Activated CD8-positive, alpha-beta memory T cell treated with anti-CD3 and anti-CD28 coated beads, Interleukin-2, amount 50 U/mL, for 4 hours (primary cell): ENCODE results near the gene CD93.

ENCODE experiments used
- DNase-seq: peaks from one replicate; pipeline ENCODE4 v3.0.0-alpha.2; 2020

Gene CD93

DNA sequence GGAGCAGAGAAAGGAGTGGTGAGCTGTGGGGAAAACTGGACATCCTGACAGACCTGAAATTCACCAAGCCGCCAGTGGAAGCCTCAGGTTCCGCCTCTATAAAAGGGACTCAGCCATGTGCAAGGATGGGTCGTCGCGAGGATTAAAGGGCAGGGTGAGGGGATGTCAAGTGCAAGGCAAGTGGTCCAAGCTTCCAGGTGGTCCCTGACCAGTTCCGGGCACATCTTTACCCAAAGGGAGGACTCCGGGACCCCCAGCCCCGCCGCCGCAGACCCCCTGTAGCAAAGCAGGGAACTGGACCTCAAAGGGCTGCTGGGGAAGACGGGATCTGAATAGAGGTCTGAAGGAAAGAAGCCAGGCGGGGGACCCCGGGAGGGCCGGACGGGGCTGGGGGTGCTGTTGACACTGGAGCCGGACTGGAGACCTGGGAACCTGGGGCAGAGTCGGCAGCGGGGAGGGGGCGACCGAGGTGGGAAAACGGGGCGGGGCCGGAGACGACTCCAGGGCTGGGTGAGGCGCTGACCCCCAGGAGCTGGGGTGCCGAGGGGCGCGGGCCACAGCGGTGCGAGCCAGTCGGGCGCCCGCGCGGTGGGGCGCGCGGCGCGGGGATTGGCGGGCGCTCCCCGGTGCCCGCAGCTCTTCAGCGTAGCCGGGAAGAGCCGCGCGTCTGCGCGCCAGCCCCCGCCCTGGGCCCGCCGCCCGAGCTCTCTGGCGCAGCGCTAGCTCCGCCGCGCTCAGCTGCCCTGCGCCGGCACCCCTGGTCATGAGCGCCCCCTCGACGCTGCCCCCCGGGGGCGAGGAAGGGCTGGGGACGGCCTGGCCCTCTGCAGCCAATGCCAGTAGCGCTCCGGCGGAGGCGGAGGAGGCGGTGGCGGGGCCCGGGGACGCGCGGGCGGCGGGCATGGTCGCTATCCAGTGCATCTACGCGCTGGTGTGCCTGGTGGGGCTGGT lies 51.1 kb downstream of the CD93 start, which contains the start of gene SSTR4:
Gene SSTR4, plus strand, starts transcription at position 592 of the 951 bp plus-strand sequence. Its CDS starts 172 bp downstream, at position 764.
- no peak for DNase-seq

DNA sequence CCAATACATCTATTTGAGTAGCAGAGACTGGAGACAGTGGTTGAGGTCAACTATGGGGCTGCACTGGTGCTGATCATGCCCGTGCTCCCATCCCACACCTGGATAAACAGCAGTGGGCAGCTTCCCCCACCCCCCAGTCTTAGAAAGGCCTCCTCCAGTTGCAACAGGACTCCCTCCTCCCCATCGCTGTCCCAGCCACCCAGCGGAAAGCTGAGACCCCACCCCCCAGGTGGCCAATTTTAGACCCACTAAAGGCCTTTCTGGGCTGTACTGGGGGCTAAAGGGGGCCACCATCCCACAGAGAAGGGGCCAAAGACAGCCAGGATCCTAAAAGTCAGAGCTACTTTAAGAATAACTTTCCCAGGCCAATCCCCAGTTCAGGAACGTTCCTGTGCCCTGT lies 52.2 kb downstream of the CD93 start:
- no peak for DNase-seq

DNA sequence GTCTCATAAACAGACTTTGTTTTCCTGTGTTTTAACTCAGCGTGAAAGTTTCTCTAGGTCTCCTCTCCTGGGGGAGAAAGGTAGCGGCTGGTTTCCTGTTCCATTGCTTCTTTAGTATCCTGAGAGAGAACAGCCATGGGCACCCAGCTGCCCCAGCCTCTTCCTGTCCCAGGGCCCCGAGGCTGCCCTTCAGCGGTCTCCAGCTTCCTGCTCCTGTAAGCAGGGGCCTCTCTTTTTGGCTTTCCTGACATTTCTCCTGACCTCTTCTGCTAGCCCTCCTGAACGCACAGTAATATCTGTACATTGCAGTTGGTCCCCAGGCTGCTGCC lies 53.4 kb downstream of the CD93 start:
- DNase-seq = no peak

DNA sequence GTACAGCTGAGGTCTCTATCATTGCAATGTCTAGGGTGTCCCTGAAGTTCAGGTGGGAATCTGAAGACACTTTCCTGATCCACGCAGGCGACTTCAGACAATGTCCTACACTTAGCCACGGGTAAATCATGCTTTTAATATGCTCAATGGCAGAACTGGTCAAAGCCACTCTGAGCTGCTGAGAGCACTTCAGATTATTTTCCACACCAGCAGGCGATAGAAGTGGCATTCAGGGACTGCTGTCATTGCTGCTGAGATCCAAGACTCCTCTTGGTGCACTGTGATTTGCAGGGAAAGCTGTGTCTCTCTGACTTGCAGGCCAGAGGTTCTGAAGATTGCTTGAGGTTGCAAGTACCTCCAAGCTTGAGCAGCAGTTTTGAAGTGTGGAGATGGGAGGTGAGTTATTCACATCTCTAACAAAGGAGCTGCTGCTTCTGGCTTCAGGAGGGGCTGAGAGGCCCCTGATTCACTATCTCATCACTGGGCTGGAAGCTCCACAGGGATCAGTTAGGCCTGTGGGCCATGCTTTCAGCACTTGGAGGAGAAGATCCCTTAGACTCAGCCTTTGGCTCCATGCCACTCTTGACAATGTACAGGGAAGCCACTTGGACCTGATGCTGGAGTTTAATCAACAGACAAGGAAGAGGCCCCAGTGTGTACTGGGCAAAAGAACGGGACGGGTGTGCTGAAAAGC lies 53.9 kb downstream of the CD93 start:
- DNase-seq = no peak

DNA sequence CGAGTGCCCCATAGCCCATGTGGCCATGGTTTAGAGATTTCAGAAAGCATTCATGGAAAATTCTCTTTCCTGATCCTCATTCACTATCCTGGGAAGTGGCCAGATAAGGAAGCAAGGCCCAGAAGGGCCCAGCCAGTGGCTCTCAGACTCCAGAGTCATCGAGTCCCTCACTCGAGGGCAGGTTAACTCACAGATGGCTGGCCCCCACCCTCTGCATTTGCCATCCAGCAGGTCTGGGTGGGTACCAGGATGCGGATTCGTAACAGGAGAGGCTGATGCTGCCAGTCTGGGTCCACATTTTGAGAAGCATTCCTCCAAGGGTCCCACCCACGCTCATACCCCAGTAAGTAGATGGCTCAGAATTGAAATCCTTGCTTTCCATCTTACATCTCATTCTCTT lies 54.8 kb downstream of the CD93 start:
- no peak for DNase-seq
